H1 (cell line): ENCODE data around the gene TMEM63A. TPM values are rescaled to one million over a fixed set of nuclear protein-coding genes. Genes with fewer than 3 reads are reported as not detected.
A peak's percentile ranks its signal among the peaks of the same experiment; 100 is the strongest.

Source experiments
- CTCF ChIA-PET: fragments of 300-600 bp; sonication (Branson Sonifier 250); formaldehyde crosslinking; loops from one replicate; lab custom pipeline; 2021; ENCODE audit not compliant: partially characterized antibody; lab: Charles Lee
- POLR2A ChIA-PET: fragments of 300-600 bp; sonication (Branson Sonifier 250); formaldehyde crosslinking; loops from one replicate; lab custom pipeline; 2021; ENCODE audit warnings: inconsistent platforms; ENCODE audit not compliant: partially characterized antibody; lab: Charles Lee
- DNase-seq, 2 experiments: peaks; one replicate each; pipeline versions ENCODE4 v3.0.0 to v3.0.0-alpha.2; 2010 to 2022; ENCODE audit warnings: low spot score in 2 of 2, low read depth in 1 of 2, mixed read lengths in 1 of 2
- FAIRE-seq: peaks from 2 replicates; lab custom pipeline; 2011; peaks lifted over from hg19 to GRCh38; lab: Jason Lieb, UNC
- H2AFZ ChIP-seq: 2 replicates; pipeline ENCODE4 v1.8.1; 2012; ENCODE audit warnings: low read length, inconsistent platforms
- H2AK5ac ChIP-seq: 2 replicates; pipeline ENCODE4 v1.6.1; 2013; ENCODE audit warnings: low read depth, low read length
- H2BK120ac ChIP-seq: replicated peaks from 2 replicates; pipeline ENCODE3; 2013; ENCODE audit warnings: low read depth, low read length, inconsistent platforms
- H2BK12ac ChIP-seq: 2 replicates; pipeline ENCODE4 v1.6.1; 2013; ENCODE audit warnings: low read depth, low read length
- H2BK15ac ChIP-seq: 2 replicates; pipeline ENCODE4 v1.6.1; 2013; ENCODE audit warnings: low read length
- H2BK20ac ChIP-seq: 2 replicates; pipeline ENCODE4 v1.6.1; 2013; ENCODE audit warnings: low read length
- H2BK5ac ChIP-seq: 2 replicates; pipeline ENCODE4 v1.6.1; 2013; ENCODE audit warnings: low read depth, low read length
- H3K14ac ChIP-seq: 2 replicates; pipeline ENCODE4 v1.6.1; 2013; ENCODE audit warnings: inconsistent platforms; ENCODE audit not compliant: insufficient read length
- H3K18ac ChIP-seq: 2 replicates; pipeline ENCODE4 v1.6.1; 2013; ENCODE audit warnings: low read length; ENCODE audit errors: extremely low read depth
- H3K23ac ChIP-seq: 2 replicates; pipeline ENCODE4 v1.6.1; 2013; ENCODE audit warnings: inconsistent platforms; ENCODE audit not compliant: insufficient read length
- H3K23me2 ChIP-seq: 2 replicates; pipeline ENCODE4 v1.6.1; 2013; ENCODE audit warnings: low read depth, low read length
- H3K27ac ChIP-seq: 2 replicates; pipeline ENCODE4 v1.6.1; 2011; ENCODE audit warnings: low read depth, low read length, inconsistent platforms
- H3K27me3 ChIP-seq, 4 experiments: replicated peaks in 1 of 4; 1 replicate in 1 of 4; 2 replicates in 3 of 4; pipeline versions ENCODE4 v1.6.1 to v1.8.1; 2011 to 2013; ENCODE audit warnings: low read length in 3 of 4, mild to moderate bottlenecking in 3 of 4, inconsistent platforms in 2 of 4, mixed read lengths in 2 of 4, moderate library complexity in 1 of 4; ENCODE audit not compliant: control insufficient read depth in 3 of 4, insufficient read depth in 3 of 4; ENCODE audit errors: extremely low read depth in 1 of 4
- H3K36me3 ChIP-seq, 4 experiments: 2 replicates each; pipeline versions ENCODE4 v1.6.1 to v1.8.1; 2011 to 2013; ENCODE audit warnings: mild to moderate bottlenecking in 4 of 4, low read length in 3 of 4, moderate library complexity in 2 of 4, control low read depth in 1 of 4, inconsistent platforms in 1 of 4; ENCODE audit not compliant: insufficient read depth in 4 of 4, control insufficient read depth in 2 of 4
- H3K4ac ChIP-seq: replicated peaks from 2 replicates; pipeline ENCODE3; 2013; ENCODE audit warnings: low read length, low read depth, mixed read lengths, inconsistent platforms; ENCODE audit not compliant: insufficient read length
- H3K4me1 ChIP-seq, 4 experiments: replicated peaks in 1 of 4; 1 replicate in 1 of 4; 2 replicates in 3 of 4; pipeline versions ENCODE4 v1.6.1 to v1.8.1; 2011 to 2013; ENCODE audit warnings: low read length in 3 of 4, inconsistent platforms in 2 of 4, mixed read lengths in 1 of 4; ENCODE audit not compliant: insufficient read depth in 4 of 4, control insufficient read depth in 3 of 4
- H3K4me2 ChIP-seq, 2 experiments: 2 replicates each; pipeline versions ENCODE4 v1.6.1 to v1.8.1; 2011 to 2013; ENCODE audit warnings: low read depth in 2 of 2, low read length in 2 of 2, control low read depth in 1 of 2, inconsistent platforms in 1 of 2, mild to moderate bottlenecking in 1 of 2; ENCODE audit not compliant: insufficient read depth in 1 of 2
- H3K4me3 ChIP-seq, 4 experiments: fragments of 200-600, 300-600 bp in 1 of 4; sonication (generic), shearing (Covaris generic), sonication (Bioruptor Twin) in 1 of 4; 2 replicates each; pipeline versions ENCODE4 v1.5.1 to v1.8.1; 2011 to 2016; ENCODE audit warnings: low read length in 4 of 4, low read depth in 3 of 4, control low read depth in 2 of 4, inconsistent platforms in 2 of 4, mild to moderate bottlenecking in 2 of 4, mixed read lengths in 1 of 4, moderate library complexity in 1 of 4; ENCODE audit not compliant: insufficient read depth in 2 of 4; ENCODE audit errors: extremely low read depth in 1 of 4
- H3K56ac ChIP-seq: replicated peaks from 2 replicates; pipeline ENCODE3; 2013; ENCODE audit warnings: low read depth, mild to moderate bottlenecking, mixed read lengths, low read length, inconsistent platforms; ENCODE audit not compliant: insufficient read length
- H3K79me1 ChIP-seq: 2 replicates; pipeline ENCODE4 v1.6.1; 2013; ENCODE audit warnings: low read depth, low read length, control low read depth
- H3K79me2 ChIP-seq, 2 experiments: 2 replicates each; pipeline versions ENCODE4 v1.6.1 to v1.8.1; 2012 to 2013; ENCODE audit warnings: low read length in 2 of 2, mild to moderate bottlenecking in 2 of 2, inconsistent platforms in 1 of 2; ENCODE audit not compliant: insufficient read depth in 2 of 2, control insufficient read depth in 1 of 2
- H3K9ac ChIP-seq, 4 experiments: replicated peaks in 1 of 4; 1 replicate in 1 of 4; 2 replicates in 3 of 4; pipeline versions ENCODE4 v1.6.1 to v1.8.1; 2011 to 2013; ENCODE audit warnings: low read depth in 3 of 4, low read length in 3 of 4, control low read depth in 2 of 4, mild to moderate bottlenecking in 2 of 4, moderate library complexity in 2 of 4, inconsistent platforms in 1 of 4; ENCODE audit errors: extremely low read depth in 1 of 4
- H3K9me3 ChIP-seq, 2 experiments: 2 replicates each; pipeline versions ENCODE4 v1.6.1 to v1.8.1; 2012 to 2013; ENCODE audit warnings: mild to moderate bottlenecking in 2 of 2, moderate library complexity in 2 of 2, control low read depth in 1 of 2, inconsistent platforms in 1 of 2, low read depth in 1 of 2, low read length in 1 of 2, mixed read lengths in 1 of 2; ENCODE audit not compliant: insufficient read depth in 2 of 2
- H4K20me1 ChIP-seq, 2 experiments: replicated peaks in 1 of 2; 2 replicates each; pipeline versions ENCODE3 to v1.8.1; 2011 to 2013; ENCODE audit warnings: inconsistent platforms in 2 of 2, low read length in 2 of 2, mild to moderate bottlenecking in 1 of 2; ENCODE audit not compliant: insufficient read depth in 2 of 2, control insufficient read depth in 1 of 2
- H4K5ac ChIP-seq: 2 replicates; pipeline ENCODE4 v1.6.1; 2013; ENCODE audit warnings: low read length, low read depth, mixed read lengths, inconsistent platforms; ENCODE audit not compliant: insufficient read length
- H4K8ac ChIP-seq: 2 replicates; pipeline ENCODE4 v1.8.0; 2013; ENCODE audit warnings: mild to moderate bottlenecking, moderate library complexity, low read length, inconsistent platforms; ENCODE audit not compliant: insufficient read depth; ENCODE audit errors: extremely low read depth
- H4K91ac ChIP-seq: replicated peaks from 2 replicates; pipeline ENCODE3; 2013; ENCODE audit warnings: low read length, mixed read lengths, inconsistent platforms; ENCODE audit not compliant: insufficient read length
- CBX8 ChIP-seq: fragments of 300-800, 300-1000 bp; sonication (generic); IDR thresholded peaks from 2 replicates; pipeline ENCODE4 v1.7.1; 2016; ENCODE audit warnings: low read depth, low read length, borderline replicate concordance
- ZNF274 ChIP-seq: IDR thresholded peaks from 2 replicates; pipeline ENCODE4 v1.7.0; 2012; ENCODE audit warnings: low read length, borderline replicate concordance; ENCODE audit errors: extremely low read depth
- WGBS, 2 experiments: shearing (Covaris generic) in 1 of 2; methylation state at CpG; one replicate each; pipeline versions ENCODE4 v1.1.6 to v1.1.7; 2013 to 2015; ENCODE audit warnings: low lambda C conversion rate in 2 of 2, mixed read lengths in 2 of 2, inconsistent platforms in 1 of 2, low coverage in 1 of 2, missing lambda C conversion rate in 1 of 2; ENCODE audit not compliant: insufficient replicate concordance in 2 of 2, insufficient coverage in 1 of 2, insufficient read length in 1 of 2; ENCODE audit errors: extremely low coverage in 1 of 2, missing lambda C conversion rate in 1 of 2; 5-methylcytosine and 5-hydroxymethylcytosine counted together
- polyA plus RNA-seq, 7 experiments: library from polyadenylated mRNA; depleted of rRNA in 3 of 7; stranded (reverse) in 5 of 7; unstranded in 2 of 7; fragments of >200 nt in 5 of 7; fragments of 200-250 nt in 2 of 7; gene quantifications; 1 replicate in 5 of 7; 2 replicates in 1 of 7; 4 replicates in 1 of 7; pipeline versions ENCODE4 v1.2.1 to v1.2.3, GENCODE V29; 2011 to 2013; ENCODE audit warnings: missing spikeins in 2 of 7, mixed read lengths in 2 of 7
- total RNA-seq: library from RNA; stranded (reverse); fragmentation: NEBNext Ultra II Directional; extraction: Animal tissue kit (Norgen Biotek cat#: 25700); gene quantifications from 2 replicates; pipeline ENCODE4 v1.2.1, GENCODE V29; 2021

TMEM63A gene
- total and polyA plus RNA-seq, 2 of the 8 experiments (the other 6 are each of a cell fraction or from before 2014, with no cell fraction given): 26.1 to 55.4 TPM

DNA sequence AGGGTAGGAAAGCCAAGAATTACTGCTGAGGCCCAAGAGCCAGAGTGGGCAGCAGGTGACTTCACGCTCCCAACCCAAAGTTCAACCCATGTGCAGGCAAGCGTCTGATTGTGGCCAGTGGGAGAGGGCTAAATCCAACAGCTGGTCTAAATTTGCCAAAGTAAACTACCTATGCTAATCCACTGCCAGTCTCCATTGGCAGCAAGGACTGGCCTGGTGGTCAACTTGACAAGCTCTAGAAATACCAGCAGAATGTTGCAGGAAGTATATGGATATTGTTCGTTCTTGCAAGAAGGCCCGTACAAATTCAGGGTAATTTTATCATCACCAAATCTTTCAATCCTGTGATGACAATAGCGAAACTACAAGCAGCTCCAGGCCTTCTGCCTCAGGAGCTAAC lies 1.5 kb downstream of the TMEM63A start:
- Histone ChIP-seq H3K4me2 (peak overlapping the region; percentile 76 to 90), H3K27ac (no peak overlapping the region), H2BK12ac (peak overlapping the region; percentile 94), H3K4me3 (peak overlapping the region in 1 of 4 experiments; percentile 92; a peak in 2 of 8 replicates), H2AFZ (no peak overlapping the region), H2BK120ac (no peak overlapping the region), H2BK20ac (peak overlapping the region; percentile 82; the same call in 1 of the 2 replicates), H3K9me3 (no peaks in the 10 kb centered on the region), H3K79me2 (peaks cover 0 to 13% of the 10 kb centered on the region in 2 experiments; a peak in 2 of 4 replicates), H4K8ac (no peak overlapping the region), H3K36me3 (no peaks in the 10 kb centered on the region; a peak in 1 of 8 replicates), H3K56ac (no peak overlapping the region), H4K20me1 (peaks cover 2 to 10% of the 10 kb centered on the region in 2 experiments), H3K79me1 (peaks cover 19% of the 10 kb centered on the region; the same call in 1 of the 2 replicates), H3K27me3 (peaks cover 0 to 13% (median 6%) of the 10 kb centered on the region in 4 experiments; a peak in 4 of 7 replicates), H2BK15ac (no peak overlapping the region), H3K23ac (no peak overlapping the region), H2AK5ac (peak overlapping the region; percentile 30; the same call in 1 of the 2 replicates), H3K18ac (no peak overlapping the region), H3K4me1 (peaks cover 9 to 20% (median 15%) of the 10 kb centered on the region in 4 experiments), H4K91ac (no peak overlapping the region), H3K4ac (no peak overlapping the region), H2BK5ac (peak overlapping the region; percentile 8; the same call in 1 of the 2 replicates), H3K9ac (peak overlapping the region in 1 of 4 experiments; percentile 38; a peak in 1 of 7 replicates), H3K14ac (no peak overlapping the region), H4K5ac (no peak overlapping the region), H3K23me2 (peaks cover 9% of the 10 kb centered on the region; the same call in 1 of the 2 replicates)
- WGBS, 2 experiments: 86% methylated on average over 5 of the region's 5 CpGs; no CpG with 5 or more reads in 1 of the 2 experiments
- DNase-seq: no peak
- CTCF ChIA-PET: interaction anchor here (0.7 to 21.3 kb wide), 17 partner anchors 8 to 406 kb away, joined by 3 to 406 read pairs (median 4); partner anchors contain the start of gene LEFTY1
- TF ChIP-seq CBX8: no peak
- TF ChIP-seq ZNF274: no peak
- POLR2A ChIA-PET: interaction anchor here (0.6 to 4.9 kb wide), 20 partner anchors 9 to 452 kb away, joined by 3 to 63 read pairs (median 5); partner anchors contain the start of genes H3-3A, LEFTY1, LEFTY2 and PYCR2
- FAIRE-seq: no peak
